ENCODE measurements around the gene ABCA2.

DNA sequence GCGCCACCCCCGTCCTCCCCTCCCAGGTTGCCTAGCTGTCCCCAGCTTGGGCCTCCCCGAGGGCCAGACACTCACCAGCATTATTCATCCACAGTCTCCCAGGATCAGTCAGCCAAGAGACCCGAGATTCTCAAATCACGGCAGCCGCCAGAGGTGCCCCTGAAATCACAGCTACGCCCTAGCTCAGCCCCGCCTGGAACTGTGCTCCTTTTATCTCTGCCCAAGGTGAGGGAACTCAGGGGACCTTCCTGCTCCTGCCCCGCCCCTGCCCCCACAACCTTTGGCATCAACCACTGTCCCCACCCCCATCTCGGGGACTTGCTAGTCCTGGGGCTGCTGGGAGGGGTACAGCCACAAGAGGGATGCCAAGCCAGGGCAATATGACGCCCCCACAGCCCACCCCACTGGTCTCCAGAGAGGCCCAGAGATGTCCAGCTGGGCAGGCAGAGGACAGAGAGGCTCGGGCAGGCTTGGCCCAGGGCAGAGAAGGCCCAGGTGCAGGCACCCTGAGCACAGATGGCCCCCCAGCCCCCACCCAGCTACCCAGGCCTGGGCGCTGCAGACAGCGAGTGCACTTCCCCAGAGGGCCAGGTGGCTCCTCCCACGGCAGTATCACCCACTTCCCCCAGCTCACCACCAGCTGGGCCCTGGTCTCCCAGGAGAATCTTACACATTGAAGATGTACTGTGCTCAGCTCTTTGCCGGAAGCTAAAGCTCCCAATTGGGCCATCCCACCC is 4.0 kb upstream of the ABCA2 start, which contains the start of gene FUT7:
- no peak for TF ChIP-seq POLR2A (IDR thresholded peaks at IDR 0.05)
- TF ChIP-seq, protein P1, sequence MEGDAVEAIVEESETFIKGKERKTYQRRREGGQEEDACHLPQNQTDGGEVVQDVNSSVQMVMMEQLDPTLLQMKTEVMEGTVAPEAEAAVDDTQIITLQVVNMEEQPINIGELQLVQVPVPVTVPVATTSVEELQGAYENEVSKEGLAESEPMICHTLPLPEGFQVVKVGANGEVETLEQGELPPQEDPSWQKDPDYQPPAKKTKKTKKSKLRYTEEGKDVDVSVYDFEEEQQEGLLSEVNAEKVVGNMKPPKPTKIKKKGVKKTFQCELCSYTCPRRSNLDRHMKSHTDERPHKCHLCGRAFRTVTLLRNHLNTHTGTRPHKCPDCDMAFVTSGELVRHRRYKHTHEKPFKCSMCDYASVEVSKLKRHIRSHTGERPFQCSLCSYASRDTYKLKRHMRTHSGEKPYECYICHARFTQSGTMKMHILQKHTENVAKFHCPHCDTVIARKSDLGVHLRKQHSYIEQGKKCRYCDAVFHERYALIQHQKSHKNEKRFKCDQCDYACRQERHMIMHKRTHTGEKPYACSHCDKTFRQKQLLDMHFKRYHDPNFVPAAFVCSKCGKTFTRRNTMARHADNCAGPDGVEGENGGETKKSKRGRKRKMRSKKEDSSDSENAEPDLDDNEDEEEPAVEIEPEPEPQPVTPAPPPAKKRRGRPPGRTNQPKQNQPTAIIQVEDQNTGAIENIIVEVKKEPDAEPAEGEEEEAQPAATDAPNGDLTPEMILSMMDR (IDR thresholded peaks at IDR 0.05), result no peak

Data from esophagus squamous epithelium (tissue), 4 donors.